ENCODE data around the gene HMOX2. TPM values are rescaled to one million over a fixed set of nuclear protein-coding genes. Genes with fewer than 3 reads are reported as not detected.

The HMOX2 gene
- total RNA-seq, 1 donor from 2014 or later = 46.4 TPM

DNA sequence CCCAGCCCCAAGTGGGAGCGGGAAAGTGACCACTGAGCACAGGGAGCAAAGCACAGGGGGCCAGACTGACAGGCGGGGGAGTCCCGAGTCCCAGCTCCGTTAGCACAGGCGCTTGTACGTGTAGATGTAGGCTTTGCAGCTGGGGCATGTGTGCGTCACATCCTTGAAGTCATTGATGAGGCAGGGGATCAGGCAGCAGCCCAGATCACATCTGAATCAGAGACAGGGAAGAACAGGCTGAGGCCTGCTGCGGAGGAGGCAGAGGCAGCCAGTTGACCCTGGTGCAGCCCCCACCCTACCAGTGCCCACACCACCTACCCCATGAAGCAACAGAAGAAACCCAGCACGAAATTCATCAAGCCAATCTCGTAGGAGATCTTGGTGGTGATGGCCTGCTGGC is 36.3 kb downstream of the HMOX2 start:
- H3K4me1 Mint-ChIP-seq (ENCODE audit: low read depth) = peaks cover 11% of the 10 kb centered on the region
- H3K36me3 Mint-ChIP-seq (ENCODE audit: low read depth) = peaks cover 18% of the 10 kb centered on the region
- no peaks in the 10 kb centered on the region for H3K9me3 Mint-ChIP-seq (ENCODE audit: low read depth)
- DNase-seq (ENCODE audit: low spot score) = no peak
- no peak overlapping the region for H3K4me3 Mint-ChIP-seq (ENCODE audit: unreplicated experiment)
- H3K27me3 Mint-ChIP-seq (ENCODE audit: low read depth) = no peaks in the 10 kb centered on the region
- no peak overlapping the region for H3K27ac Mint-ChIP-seq (ENCODE audit: unreplicated experiment)
- TF ChIP-seq, protein P1, sequence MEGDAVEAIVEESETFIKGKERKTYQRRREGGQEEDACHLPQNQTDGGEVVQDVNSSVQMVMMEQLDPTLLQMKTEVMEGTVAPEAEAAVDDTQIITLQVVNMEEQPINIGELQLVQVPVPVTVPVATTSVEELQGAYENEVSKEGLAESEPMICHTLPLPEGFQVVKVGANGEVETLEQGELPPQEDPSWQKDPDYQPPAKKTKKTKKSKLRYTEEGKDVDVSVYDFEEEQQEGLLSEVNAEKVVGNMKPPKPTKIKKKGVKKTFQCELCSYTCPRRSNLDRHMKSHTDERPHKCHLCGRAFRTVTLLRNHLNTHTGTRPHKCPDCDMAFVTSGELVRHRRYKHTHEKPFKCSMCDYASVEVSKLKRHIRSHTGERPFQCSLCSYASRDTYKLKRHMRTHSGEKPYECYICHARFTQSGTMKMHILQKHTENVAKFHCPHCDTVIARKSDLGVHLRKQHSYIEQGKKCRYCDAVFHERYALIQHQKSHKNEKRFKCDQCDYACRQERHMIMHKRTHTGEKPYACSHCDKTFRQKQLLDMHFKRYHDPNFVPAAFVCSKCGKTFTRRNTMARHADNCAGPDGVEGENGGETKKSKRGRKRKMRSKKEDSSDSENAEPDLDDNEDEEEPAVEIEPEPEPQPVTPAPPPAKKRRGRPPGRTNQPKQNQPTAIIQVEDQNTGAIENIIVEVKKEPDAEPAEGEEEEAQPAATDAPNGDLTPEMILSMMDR (IDR thresholded peaks at IDR 0.05) = no peak

DNA sequence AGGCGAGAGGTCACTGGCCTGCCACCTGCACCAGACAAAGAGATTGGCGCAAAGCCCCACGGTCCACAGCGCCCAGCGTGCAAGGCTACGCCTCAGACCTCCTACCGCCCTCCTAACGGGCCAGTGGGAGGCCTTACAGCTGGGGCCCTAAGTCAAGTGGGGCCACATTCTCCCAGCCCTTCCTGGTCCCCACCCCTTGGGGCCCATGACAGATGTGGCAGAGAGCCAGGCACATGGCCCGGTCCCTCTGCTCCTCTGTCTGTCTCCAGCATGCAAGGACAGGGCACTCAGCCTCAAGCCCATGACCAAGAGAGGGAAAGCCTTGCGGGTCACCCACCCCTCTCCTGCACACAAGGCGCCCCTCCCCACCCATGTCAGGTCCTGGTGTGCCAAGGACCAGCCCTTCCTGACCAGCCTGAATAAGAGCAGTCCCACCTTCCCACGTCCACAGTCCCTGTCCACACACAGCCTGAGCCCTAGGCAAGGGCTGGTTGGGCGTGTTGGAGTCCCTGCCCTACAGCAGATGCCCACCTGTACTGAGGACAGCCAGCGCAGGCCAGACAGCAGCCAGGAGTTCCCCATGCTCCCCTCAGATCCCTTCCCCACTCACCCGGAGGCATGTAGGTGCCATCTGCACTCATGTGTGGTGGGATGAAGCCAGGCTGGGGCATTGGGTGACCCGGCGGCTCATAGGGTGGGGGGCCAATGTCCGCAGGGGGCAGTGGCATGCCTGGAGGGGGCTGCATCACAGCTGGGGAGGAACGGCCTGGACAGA is 37.1 kb downstream of the HMOX2 start:
- no peak for DNase-seq (ENCODE audit: low spot score)
- TF ChIP-seq, protein P1 (IDR thresholded peaks at IDR 0.05) = no peak
- Mint-ChIP-seq H3K27me3 (ENCODE audit: low read depth) (no peaks in the 10 kb centered on the region), H3K27ac (ENCODE audit: unreplicated experiment) (no peak overlapping the region), H3K36me3 (ENCODE audit: low read depth) (peaks cover 13% of the 10 kb centered on the region), H3K4me1 (ENCODE audit: low read depth) (peaks cover 11% of the 10 kb centered on the region), H3K9me3 (ENCODE audit: low read depth) (no peaks in the 10 kb centered on the region), H3K4me3 (ENCODE audit: unreplicated experiment) (no peak overlapping the region)

DNA sequence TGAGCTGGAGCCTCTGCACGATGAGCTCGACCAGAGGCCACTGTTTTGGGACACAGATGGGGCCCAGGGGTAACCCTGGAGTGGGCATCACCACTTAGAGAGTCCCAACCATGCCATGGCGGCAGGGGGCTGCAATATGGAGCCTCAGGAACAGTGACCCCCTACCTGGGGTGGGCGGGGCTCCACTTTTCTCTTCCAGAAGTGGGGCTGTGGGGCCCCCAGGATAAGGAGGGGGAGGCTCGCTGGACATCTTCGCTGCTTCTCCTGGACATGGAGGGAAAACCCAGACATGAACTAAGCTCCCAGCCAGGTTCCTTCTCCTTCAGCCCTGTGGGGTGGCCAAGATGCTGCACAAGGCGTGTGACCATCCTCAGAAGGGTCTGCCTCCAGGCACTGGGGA is 37.7 kb downstream of the HMOX2 start:
- DNase-seq (ENCODE audit: low spot score) = no peak
- TF ChIP-seq, protein P1 (IDR thresholded peaks at IDR 0.05) = no peak
- Mint-ChIP-seq H3K36me3 (ENCODE audit: low read depth) (peaks cover 13% of the 10 kb centered on the region), H3K9me3 (ENCODE audit: low read depth) (no peaks in the 10 kb centered on the region), H3K4me1 (ENCODE audit: low read depth) (peaks cover 11% of the 10 kb centered on the region), H3K4me3 (ENCODE audit: unreplicated experiment) (no peak overlapping the region), H3K27me3 (ENCODE audit: low read depth) (no peaks in the 10 kb centered on the region), H3K27ac (ENCODE audit: unreplicated experiment) (no peak overlapping the region)

DNA sequence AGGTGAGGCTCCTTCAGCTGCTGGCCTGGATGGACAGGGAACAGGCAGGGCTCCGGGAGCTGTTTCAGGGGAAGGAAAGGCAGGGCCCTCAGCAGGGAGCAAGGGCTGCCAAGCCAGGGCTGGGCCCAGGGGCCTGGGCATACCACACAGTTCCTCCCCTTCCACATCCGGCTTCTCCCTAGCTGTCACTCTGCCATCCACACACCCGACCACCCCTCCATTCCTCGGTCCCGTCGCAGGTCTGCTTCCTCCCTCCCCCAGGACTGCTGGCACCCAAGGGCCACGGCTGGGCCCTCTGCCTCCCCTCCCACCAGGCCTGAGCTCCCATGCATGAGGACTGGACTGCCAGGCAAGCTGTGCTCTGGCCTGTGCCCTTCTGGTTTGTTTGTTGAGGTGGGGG is 38.4 kb downstream of the HMOX2 start:
- no peak for DNase-seq (ENCODE audit: low spot score)
- TF ChIP-seq, protein P1 (IDR thresholded peaks at IDR 0.05) = no peak
- Mint-ChIP-seq H3K9me3 (ENCODE audit: low read depth) (no peaks in the 10 kb centered on the region), H3K4me3 (ENCODE audit: unreplicated experiment) (no peak overlapping the region), H3K27ac (ENCODE audit: unreplicated experiment) (peak overlapping the region; percentile 6), H3K27me3 (ENCODE audit: low read depth) (no peaks in the 10 kb centered on the region), H3K4me1 (ENCODE audit: low read depth) (peaks cover 11% of the 10 kb centered on the region), H3K36me3 (ENCODE audit: low read depth) (peaks cover 13% of the 10 kb centered on the region)

DNA sequence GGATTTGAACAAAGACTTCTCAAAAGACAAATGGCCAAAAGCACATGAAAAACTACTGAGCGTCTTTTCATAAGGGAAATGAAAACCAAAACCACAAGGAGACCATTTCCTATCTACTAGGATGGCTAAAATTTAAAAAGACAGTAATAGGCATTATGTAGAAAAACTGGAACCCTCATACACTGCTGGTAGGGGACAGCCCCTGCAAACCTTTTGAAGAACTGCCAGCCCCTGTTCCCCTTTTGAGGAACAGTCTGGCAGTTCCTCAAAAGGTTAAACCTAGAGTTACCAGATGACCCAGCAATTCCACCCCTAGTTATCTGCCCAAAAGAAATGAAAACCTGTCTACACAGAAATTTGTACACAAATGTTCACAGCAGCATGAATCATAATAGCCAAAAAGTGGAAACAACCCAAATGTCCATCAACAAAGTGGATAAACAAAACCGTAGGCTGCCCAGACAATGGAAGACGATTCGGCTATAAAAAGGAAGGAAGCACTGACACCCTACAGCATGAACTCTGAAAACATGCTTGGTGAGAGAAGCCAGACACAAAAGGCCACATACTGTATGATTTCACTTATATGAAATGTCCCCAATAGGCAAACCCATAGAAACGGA is 39.5 kb downstream of the HMOX2 start:
- Mint-ChIP-seq H3K4me1 (ENCODE audit: low read depth) (peaks cover 11% of the 10 kb centered on the region), H3K27me3 (ENCODE audit: low read depth) (no peaks in the 10 kb centered on the region), H3K27ac (ENCODE audit: unreplicated experiment) (peak overlapping the region; percentile 72), H3K4me3 (ENCODE audit: unreplicated experiment) (no peak overlapping the region), H3K9me3 (ENCODE audit: low read depth) (no peaks in the 10 kb centered on the region), H3K36me3 (ENCODE audit: low read depth) (peaks cover 9% of the 10 kb centered on the region)
- no peak for DNase-seq (ENCODE audit: low spot score)
- TF ChIP-seq, protein P1 (IDR thresholded peaks at IDR 0.05) = no peak

Measured in chondrocyte (in vitro differentiated cells).